Jurkat, Clone E6-1 (cell line): ENCODE data around the gene CABLES2.
A peak's percentile ranks its signal among the peaks of the same experiment; 100 is the strongest.

Experiments used
- DNase-seq: peaks from one replicate; pipeline ENCODE4 v3.0.0-alpha.2; 2011; ENCODE audit warnings: low read depth, low spot score
- H3K4me3 ChIP-seq: 2 replicates; pipeline ENCODE4 v1.5.1; 2011; ENCODE audit warnings: mild to moderate bottlenecking, low read length, control low read depth, moderate library complexity

Gene CABLES2

DNA sequence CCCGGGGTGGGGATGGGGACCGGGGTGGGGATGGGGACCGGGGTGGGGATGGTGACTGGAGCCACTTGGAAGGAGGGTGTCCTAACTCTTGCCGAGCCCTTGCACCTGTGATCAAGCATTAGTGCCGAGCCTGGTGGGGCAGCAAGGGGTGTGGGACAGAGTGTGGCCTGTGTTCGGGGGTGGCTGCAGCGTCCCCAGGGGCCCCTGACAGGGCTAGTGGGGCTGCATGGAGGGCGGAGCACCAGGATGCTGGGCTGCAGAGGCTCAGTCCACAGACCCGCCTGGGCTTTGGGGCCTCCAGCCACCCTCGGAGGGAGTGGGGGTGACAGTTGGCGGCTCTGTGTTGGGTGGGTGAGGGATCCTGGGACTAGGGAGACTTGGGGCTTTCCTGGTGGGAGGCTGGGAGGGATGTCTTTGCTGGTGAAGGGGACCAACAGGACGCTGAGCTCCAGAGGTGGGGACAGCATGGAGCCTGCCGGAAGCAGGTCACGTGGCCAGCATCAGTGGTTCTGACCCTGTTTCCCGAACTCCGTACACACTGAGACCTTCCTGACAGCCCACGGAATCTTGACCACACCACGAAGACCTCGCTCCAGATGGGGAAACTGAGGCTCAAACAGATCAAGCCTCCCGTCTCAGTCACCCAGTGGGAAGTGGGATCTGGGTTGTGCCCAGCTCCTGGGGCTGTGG is 15.7 kb upstream of the CABLES2 start:
- H3K4me3 ChIP-seq, result no peak overlapping the region
- DNase-seq, result no peak

DNA sequence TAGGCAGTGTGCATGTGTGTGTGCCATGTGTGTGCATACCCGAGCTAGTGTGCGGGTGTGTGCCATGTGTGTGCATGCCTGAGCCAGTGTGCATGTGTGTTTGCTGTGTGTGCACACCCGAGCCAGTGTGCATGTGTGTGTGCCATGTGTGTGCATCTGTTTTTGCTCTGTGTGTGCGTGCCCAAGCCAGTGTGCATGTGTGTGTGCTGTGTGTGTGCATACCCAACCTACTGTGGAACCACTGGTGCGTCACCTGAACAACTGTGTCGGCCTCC is 14.6 kb upstream of the CABLES2 start:
- no peak for DNase-seq
- H3K4me3 ChIP-seq, result no peak overlapping the region

DNA sequence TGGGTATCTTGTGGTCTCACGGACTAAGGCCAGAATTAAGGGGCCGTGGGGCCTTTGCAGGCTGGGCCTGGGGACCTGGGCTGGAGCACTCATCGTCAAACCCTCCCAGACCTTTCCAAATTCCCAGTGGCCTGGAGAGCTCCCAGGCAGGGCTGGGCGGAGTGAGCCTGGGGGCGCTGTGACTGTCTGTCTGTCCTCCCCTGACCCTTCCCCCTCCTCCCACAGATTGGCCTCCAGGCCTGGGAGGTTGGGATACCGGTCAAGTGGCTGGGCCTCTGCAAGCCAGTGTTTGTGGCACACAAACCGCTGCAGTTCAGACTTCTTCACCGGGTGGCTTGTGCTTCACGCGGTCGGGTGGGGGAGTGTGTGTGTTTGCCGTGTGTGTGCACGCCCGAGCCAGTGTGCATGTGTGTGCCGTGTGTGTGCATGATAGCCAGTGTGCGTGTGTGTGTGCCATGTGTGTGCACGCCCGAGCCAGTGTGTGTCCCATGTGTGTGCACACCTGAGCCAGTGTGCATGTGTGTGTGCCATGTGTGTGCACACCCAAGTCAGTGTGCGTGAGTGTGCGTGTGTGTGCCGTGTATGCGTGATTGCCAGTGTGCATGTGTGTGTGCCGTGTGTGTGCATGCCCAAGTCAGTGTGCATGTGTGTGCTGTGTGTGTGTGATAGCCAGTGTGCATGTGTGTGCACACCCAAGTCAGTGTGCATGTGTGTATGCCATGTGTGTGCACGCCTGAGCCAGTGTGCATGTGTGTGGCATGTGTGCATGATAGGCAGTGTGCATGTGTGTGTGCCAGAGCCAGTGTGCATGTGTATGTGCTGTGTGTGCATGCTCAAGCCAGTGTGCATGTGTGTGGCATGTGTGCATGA is 14.0 kb upstream of the CABLES2 start:
- no peak for DNase-seq
- H3K4me3 ChIP-seq, result no peak overlapping the region

DNA sequence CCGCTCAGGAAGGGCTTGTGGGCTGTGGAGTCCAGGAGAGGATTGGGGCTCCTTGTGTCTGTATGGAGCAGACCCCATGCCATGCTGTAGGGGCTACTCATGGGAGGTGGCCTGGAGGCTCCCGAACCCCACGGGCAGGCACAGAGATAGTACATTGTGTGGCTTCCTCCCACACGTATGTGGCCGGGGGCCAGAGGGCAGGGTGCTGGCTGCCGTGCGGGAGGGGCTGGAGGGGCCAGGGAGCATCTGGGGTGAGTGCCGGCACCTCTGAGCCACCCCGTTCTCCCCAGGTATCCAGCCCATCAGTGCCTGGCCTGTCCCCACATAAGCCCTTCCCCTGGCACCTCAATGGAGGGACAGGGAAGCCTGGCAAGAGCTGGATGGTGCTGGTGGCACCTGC is 12.7 kb upstream of the CABLES2 start:
- DNase-seq, result no peak

DNA sequence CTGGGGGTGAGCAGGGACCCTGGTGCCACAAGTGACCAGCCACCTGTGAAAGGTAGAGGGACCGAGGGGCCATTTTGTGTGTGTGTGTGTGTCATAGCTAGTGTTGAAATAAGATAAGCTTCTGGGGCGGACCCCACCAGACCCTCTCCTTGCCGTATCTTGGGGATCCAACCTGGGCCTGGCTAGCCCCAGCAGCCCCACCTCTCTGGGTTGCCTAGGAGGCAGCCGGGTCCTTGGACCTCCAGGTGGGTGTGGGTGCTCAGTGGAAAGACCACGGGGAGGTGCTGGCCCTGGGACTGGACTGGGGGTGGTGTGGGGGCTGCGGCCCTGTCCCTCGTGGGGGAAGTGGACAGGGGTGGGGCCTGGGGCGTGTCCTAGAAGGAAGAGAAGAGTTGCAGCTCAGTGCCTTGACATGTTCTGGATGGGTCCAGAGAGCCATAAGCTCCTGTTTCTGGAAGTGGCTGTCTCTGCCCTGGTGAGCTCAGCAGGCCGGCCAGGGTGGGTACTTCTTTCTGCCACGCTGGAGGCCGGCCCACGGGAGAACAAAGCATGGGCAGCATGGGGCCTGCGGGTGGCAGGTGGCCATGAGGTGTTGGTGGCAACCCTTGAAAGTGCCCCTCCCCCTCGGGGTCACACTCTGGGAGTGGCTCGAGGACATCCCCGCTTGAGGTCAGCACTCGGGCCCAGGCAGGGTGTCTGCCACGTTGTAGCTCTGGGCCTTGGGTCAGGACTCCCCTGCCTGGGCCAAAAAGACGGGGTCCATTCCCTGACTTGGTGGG is 11.8 kb upstream of the CABLES2 start:
- H3K4me3 ChIP-seq, result no peak overlapping the region
- no peak for DNase-seq

More for the DNA sequence above, 12.7 kb upstream of the CABLES2 start:
- no peak overlapping the region for H3K4me3 ChIP-seq

DNA sequence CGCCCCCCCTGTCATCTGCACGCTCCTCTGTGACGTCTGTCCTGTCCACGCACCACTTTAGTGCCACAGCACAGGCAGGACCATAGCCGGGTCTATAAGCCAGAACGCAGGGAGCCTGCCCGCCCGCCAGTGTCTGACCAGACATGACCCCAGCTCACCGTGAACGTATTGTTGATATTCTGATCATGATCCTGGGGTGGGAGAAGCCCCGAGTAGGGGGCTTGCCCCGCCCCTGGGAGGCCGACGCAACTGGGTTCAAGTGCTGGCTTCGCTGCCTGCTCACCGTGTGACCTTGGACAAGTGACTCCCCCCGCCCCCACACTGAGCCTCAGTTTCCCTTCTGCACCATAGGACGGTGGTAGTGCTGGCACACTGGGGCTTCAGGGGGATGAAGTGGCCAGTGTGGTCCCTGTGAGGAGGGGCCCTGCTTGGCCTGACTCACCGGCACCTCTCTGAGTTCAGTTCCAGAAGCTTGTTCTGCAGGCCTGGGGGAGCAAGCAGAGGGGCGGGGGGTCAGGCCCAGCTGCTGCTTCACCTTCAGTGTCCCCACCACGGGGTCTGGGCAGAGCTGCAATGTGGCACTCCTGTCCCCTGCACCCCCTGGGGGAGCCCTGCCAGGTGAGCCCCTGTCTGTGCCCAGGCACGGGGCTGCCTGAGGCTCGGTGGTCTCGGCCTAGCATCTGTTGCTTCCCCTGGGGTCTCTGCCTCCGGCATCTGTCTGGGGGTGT is 11.1 kb upstream of the CABLES2 start:
- no peak for DNase-seq
- no peak overlapping the region for H3K4me3 ChIP-seq

DNA sequence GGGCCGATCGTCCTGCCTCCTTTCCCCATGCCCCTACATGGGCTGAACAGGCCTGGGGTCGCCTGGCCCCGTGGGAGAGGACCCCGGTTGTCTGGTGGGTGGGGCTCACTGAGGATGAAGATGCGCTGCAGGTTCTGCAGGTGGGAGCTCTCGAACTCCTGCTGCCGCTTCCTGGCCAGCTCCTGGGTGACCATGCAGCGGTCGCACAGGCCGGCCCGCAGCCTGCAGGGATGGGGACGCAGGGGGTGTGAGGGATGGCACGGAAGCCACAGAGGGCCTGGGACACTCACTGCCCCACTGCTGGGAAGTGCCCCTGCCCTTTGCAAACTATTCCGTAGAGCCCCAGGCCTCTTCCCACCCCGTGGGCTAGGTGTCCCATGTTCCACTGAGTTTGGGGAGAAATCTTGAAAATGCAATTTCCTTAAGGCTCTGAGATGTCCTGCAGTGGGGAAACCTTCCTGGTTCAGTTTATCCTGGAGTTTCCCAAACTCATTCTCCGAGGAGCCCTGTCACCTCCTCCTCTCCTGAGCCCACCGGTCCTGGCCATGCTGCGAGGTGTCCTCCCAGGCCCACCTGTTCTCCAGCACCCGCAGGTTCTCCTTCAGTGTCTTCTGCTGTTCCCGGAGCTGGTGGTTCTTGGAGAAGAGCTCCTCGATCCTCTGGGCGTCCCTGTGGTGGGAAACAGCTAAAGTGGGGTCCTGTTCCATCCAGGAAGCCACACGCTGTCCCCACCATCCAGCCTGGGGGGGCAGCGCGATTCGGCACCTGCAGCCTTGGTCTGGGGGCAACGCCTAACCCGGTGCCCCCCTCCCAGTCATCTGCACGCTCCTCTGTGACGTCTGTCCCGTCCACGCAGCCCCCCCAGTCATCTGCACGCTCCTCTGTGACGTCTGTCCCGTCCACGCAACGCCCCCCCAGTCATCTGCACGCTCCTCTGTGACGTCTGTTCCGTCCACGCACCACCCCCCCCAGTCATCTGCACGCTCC is 9.9 kb upstream of the CABLES2 start:
- no peak overlapping the region for H3K4me3 ChIP-seq
- no peak for DNase-seq

DNA sequence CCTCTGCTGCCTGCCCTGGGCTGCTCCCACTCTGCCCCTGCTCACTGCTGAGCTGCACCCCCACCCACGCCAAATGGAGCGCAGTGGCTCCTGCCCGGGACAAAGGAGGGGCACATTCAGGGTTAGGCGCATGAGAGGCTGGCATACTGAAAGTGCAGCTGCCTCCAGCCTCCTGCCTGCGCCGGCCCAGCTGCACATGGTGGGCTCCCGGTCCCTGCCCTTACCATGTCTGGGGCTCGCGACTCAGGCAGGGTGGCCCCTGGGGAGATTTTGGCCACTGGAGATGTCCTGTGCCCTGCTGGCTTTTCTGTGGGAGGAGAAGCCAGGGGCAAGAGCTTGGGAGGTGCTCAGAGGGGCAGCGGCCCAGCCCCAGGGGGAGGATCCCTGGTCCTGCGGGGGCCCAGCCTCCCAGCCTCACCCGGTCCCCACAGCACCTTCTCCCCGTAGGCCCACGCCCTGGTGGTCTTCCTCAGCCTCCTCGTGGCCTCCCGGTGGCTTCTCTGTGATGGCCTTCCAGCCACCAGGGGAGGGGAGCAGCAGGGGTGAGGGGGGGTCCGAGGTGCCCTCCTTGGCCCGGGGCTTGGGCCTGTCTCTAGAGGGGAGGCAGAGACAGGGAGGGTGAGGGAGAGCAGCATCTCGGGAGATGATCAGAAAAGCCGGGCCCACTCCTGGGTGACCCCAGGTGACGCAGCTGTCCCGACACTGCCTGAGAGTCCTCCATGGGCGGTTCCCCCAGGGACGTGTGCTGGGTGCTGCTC is 8.4 kb upstream of the CABLES2 start:
- H3K4me3 ChIP-seq, result no peak overlapping the region
- no peak for DNase-seq

DNA sequence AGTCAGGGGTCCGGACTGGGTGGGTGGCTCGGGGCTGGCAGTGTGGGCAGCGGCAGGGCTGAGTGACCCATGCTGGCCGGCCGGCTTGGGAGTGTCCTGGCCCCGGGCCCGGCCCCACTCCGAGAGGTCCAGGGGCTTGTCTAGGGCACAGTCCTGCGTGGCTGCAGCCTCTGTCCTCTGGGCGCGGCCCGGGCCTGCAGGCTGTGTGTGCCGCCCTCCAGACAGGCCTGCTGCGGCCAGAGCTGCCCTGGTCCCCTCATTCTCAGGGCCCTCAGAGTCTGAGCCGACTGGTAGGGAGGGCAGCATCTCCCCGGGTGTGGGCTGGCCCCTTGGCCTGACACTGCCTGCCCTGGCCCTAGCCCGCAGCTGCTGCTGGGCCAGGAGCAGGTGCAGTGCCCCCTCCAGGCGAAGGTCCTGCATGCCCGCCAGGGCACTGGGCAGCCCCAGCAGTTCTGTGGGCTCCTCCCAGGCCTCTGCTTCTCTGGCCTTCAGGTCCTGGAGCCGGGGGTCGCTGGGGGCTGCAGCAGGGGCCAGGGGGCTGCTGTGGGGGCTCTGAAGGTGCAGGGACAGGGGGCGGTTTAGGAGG is 6.9 kb upstream of the CABLES2 start:
- H3K4me3 ChIP-seq, result no peak overlapping the region
- no peak for DNase-seq

DNA sequence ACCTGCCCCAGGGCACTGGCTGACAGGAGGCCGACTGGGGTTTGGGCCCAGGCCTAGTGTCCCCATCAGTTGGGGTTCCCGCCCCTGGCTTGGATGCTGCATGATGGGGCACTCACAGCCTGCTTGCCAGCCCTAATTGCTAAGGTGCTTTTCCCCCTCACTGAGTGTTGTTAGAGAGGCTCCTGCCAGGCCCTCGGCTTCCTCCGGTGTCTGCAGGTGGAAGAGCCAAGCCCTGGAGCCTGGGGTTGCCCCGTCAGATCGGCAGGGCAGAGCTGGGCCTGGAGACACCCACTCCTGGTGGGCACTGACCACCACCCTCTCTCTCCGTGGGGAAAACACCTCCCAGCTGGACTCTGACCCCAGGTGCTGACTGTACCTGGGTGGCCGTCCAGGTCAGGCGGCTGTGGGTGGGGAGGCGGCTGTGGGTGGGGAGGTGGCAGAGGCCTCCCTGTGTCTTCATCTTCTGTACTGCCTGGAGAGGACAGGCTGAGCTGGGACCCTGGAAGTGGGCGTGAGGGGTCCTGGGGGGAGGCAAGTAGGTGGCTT is 6.0 kb upstream of the CABLES2 start:
- DNase-seq, result no peak
- no peak overlapping the region for H3K4me3 ChIP-seq

DNA sequence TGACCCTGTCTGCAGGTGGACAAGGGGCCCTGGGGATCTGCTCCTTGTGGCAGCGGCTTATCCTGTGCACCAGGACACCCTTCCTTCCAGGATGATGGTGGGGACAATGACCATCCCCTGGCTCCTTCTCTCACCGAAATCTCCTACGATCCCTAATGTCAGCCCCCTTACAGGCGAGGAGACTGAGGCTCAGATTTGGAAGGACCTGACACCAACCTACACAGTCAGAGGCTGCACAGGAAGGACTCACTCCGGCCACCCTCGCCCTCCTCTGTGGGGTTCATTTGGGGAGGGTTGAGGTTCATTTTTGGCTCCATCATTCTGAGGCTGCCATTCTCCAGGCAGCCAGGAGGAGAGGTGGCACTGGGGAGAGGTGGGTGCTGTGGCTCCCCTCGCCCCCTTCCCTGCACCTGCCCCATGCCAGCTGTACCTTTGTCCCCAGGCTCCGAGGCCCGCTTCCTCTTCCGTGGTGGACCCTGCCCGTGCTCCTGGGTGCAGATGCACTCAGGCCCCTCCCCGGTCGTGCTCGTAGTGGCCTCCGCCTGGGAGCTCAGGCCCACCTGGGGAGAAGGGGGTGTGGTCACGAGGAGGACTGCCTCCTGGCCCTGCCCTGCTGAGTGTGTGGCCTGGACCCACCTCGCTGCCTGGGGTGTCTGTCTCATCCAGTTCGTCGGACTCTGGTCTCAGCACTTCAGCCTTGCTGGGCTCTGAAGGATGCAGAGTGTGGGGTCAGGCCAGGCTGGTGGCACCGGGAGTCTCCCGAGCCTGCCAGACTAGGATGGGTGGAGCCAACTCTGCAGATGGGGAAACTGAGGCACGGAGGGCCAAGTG is 5.3 kb upstream of the CABLES2 start:
- no peak for DNase-seq
- H3K4me3 ChIP-seq, result no peak overlapping the region

DNA sequence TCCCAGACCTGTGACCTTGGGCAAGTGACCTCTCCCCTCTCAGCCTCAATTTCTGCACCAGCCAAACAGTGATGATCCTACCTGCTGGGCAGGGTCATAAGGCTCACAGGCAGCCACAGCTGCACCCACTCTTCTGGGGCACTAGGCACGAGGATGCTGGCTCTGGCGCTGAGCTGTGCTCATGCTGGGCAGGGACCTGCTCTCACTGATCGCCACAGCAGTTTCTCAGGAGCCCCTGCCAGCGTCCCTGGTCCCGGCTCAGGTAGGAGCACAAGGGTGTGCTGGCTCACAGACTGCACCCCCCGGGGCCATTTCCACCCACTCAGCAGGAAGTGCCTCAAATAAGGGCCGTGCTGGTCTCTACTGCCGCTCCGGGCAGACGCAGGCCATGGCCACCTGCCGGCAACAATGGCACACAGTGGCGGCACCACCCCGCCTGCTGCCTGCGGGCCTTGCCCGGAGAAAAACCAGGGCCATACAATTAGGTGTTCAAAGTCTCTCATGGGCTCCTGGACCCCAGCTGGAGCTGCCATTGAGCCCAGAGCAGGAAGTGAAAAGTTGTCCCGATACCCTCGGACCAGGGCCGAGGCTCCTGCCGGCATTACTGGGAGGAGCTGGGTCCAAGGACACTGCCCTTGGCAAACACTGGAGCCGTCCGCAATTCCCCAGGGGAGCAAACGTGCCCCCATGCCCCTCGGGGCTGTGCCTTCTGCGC is 4.6 kb upstream of the CABLES2 start:
- no peak for DNase-seq

DNA sequence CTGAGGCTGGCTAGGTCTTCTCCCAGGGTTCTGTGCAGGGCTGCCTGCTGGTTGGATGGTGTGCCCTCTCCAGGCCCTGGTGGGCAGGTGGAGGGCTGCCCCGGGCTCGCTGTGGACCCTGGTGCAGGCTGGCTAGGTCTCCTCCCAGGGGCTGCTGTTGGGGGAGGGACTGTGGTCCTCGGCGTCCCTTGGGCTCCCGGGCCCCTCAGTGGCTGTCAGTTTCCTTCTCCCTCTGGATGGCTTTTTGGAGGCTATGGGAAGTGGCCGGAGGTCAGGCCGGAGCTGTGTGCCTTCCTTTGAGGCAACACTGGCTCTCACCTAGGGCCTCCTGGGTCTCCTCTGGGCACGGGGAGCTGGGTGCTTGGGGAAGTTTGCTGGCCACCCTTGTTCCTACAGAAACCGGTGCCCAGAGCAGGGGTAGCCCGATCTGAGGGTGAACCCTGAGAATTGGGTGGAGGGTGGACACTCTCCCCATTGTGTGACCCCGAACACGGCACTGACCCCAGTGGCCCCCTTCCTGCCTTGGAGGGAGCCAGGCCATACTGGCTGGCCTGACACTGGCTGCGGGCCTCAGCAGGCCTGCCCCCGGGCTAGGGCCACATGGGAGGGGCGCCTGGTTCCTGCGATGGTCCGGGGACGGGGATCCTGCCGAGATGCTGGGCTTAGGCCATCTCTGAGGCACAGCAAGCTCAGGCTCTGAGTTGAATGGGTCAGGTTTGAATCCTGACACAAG is 3.8 kb upstream of the CABLES2 start:
- H3K4me3 ChIP-seq, result no peak overlapping the region
- no peak for DNase-seq

More for the DNA sequence above, 4.6 kb upstream of the CABLES2 start:
- H3K4me3 ChIP-seq, result no peak overlapping the region

DNA sequence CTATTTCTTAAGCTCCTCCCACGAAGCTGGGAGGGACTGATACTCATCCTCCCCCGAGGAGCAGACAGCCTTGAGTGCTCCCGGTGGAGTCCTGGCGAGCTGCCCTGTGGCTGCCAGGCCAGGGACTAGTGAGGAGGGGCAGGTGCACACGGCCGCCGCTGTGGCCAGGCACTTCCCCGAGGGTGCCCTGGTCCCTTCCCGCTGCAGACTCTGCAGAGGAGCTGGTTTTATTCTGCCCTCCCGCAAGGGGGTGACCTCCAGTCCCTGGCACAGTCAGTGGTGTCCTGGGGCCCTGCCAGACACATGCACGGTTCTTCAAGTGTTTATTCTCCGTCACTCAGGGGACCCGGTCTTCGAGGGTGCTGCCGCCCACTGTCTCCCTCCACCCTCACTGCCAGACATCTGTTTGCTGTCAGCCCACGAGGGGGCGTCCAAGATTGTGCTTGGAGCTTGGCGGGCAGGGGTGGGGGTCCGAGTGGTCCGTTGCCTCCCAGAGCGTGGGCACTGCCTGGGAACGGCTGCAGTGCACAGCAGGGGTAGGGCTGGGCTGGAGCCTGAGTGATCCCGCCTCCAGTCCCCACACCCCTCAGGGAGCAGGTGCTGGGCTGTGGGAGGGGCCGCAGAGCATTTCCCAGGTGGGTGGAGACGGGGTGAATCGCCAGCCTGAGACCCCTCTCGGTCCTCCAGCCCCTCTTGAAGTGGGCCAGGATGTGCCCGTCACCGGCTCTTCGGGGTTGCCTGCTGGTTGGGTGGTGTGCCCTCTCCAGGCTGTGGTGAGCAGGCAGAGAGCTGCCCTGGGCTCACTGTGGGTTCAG is 3.1 kb upstream of the CABLES2 start:
- H3K4me3 ChIP-seq, result peak overlapping the region; percentile 20

More for the DNA sequence above, 3.1 kb upstream of the CABLES2 start:
- no peak for DNase-seq
